Measurements from ENCODE around the gene RNF220.

- TF ChIP-seq YY1 (IDR thresholded peaks at IDR 0.05; ENCODE audit: insufficient read depth, insufficient replicate concordance, low read depth, low read length) (no peak), ZNF280B (CRISPR knock-in tag; IDR thresholded peaks at IDR 0.05; ENCODE audit: borderline replicate concordance) (no peak), RFX3 (CRISPR knock-in tag; IDR thresholded peaks at IDR 0.05) (no peak), MAFK (conservative IDR thresholded peaks at IDR 0.05 in 1 of 2, IDR thresholded peaks at IDR 0.05 in 1 of 2; ENCODE audit: low read length in 2 of 2) (no peak), EED (CRISPR knock-in tag; IDR thresholded peaks at IDR 0.05) (no peak), CTCF (CRISPR knock-in tag; IDR thresholded peaks at IDR 0.05) (no peak), ZNF543 (CRISPR knock-in tag; IDR thresholded peaks at IDR 0.05) (no peak), ZNF138 (CRISPR knock-in tag; IDR thresholded peaks at IDR 0.05; ENCODE audit: low read depth) (no peak), ZNF362 (CRISPR knock-in tag; IDR thresholded peaks at IDR 0.05; ENCODE audit: borderline replicate concordance) (no peak), NR0B2 (CRISPR knock-in tag; IDR thresholded peaks at IDR 0.05) (no peak), NFYB (CRISPR knock-in tag; IDR thresholded peaks at IDR 0.05) (no peak)
These were observed 186.3 kb downstream of the RNF220 start for GRCh38 chr1:44591381-44591780.
